ENCODE results near the gene LIMS3.
"Not testable (repeated sequence)": the region's sequence is repeated elsewhere in the genome, so short reads cannot be mapped to it uniquely, and the experiment has no call there.

Gene LIMS3

GRCh38 chr2:109927803-109928202 is 29.3 kb downstream of the LIMS3 start:
- not testable (repeated sequence) for DNase-seq

- DNase-seq: not testable (repeated sequence)
These were observed 30.7 kb downstream of the LIMS3 start for GRCh38 chr2:109929222-109929621.

- not testable (repeated sequence) for DNase-seq
These were observed 38.0 kb downstream of the LIMS3 start for GRCh38 chr2:109936534-109936933.

GRCh38 chr2:109945362-109945761 is 46.9 kb downstream of the LIMS3 start:
- DNase-seq: not testable (repeated sequence)

- not testable (repeated sequence) for DNase-seq
These were observed 48.9 kb downstream of the LIMS3 start for GRCh38 chr2:109947262-109947958.

- not testable (repeated sequence) for DNase-seq
These were observed 49.6 kb downstream of the LIMS3 start for GRCh38 chr2:109947959-109948520.

- DNase-seq: not testable (repeated sequence)
These were observed 51.8 kb downstream of the LIMS3 start for GRCh38 chr2:109950146-109950843.

- not testable (repeated sequence) for DNase-seq
These were observed 65.5 kb downstream of the LIMS3 start for GRCh38 chr2:109963942-109964341.

- not testable (repeated sequence) for DNase-seq
These were observed 67.0 kb downstream of the LIMS3 start for GRCh38 chr2:109965482-109965881.

- DNase-seq: not testable (repeated sequence)
These were observed 67.7 kb downstream of the LIMS3 start for GRCh38 chr2:109966107-109966736.

- DNase-seq: not testable (repeated sequence)
These were observed 68.4 kb downstream of the LIMS3 start for GRCh38 chr2:109966858-109967257.

GRCh38 chr2:109969864-109970263 is 71.4 kb downstream of the LIMS3 start:
- DNase-seq: not testable (repeated sequence)

- DNase-seq: not testable (repeated sequence)
These were observed 73.2 kb downstream of the LIMS3 start for GRCh38 chr2:109971710-109972109.
